HG02642 (cell line): Measurements from ENCODE around the gene RNU1-3.
"Not testable (repeated sequence)": the region's sequence is repeated elsewhere in the genome, so short reads cannot be mapped to it uniquely, and the experiment has no call there.

ENCODE experiments used
- ATAC-seq: cut with Tn5 transposase; IDR thresholded peaks from one replicate; pipeline ENCODE4 v1.9.1; 2021; ENCODE audit warnings: mild to moderate bottlenecking; ENCODE audit not compliant: unreplicated experiment, poor library complexity

The RNU1-3 gene

DNA sequence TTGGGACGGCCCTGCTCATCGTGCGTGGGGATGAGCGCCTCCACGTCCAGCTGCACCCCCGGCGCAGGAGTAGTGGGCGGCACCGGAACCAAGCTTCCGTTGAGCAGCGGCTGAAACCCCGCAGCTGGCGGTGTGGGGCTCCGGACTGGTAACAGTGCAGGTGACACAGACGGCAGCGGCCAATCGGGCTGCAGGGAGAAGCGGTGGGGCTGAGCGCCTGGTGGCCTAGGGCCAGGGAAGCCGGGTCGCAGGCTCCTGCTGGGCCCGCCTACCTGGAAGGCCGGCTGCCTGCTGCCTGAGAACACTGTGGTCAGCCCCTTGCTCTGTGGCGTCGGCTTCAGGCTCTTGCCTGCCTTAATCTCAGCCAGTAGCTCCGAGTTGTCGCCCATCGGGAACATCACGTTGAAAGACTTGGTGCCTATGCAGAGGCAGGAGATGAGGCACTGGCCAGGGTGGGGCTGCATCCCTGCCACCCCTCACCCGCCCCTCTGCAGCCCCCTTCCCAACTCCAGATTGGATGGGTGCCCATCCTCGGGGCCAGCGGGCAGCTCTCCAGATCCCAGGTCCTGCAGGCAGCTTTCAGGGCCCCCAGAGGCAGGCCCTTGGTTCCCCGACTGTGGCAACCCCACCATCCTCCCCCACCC lies 29.9 kb upstream of the RNU1-3 start:
- ATAC-seq, result not testable (repeated sequence)

DNA sequence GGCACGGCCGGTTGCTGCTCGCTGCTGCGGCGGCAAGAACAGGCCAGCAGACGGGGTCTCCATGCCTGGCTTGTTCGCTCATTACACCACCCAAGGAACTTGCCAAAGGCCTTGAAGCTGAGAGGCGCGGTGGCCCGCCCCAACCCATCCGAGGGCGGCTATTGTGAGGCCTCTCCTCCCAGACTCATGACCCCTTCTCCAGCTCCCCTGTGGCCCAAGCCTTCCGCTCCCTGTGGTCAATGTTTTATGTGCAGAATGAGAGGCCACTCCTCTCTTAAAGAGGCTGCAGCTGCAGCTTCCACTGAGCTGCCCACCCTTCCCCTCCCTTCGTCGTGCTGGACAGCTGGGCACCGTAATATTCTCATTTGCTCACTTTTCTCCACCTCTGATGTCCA lies 27.6 kb upstream of the RNU1-3 start:
- ATAC-seq, result not testable (repeated sequence)

DNA sequence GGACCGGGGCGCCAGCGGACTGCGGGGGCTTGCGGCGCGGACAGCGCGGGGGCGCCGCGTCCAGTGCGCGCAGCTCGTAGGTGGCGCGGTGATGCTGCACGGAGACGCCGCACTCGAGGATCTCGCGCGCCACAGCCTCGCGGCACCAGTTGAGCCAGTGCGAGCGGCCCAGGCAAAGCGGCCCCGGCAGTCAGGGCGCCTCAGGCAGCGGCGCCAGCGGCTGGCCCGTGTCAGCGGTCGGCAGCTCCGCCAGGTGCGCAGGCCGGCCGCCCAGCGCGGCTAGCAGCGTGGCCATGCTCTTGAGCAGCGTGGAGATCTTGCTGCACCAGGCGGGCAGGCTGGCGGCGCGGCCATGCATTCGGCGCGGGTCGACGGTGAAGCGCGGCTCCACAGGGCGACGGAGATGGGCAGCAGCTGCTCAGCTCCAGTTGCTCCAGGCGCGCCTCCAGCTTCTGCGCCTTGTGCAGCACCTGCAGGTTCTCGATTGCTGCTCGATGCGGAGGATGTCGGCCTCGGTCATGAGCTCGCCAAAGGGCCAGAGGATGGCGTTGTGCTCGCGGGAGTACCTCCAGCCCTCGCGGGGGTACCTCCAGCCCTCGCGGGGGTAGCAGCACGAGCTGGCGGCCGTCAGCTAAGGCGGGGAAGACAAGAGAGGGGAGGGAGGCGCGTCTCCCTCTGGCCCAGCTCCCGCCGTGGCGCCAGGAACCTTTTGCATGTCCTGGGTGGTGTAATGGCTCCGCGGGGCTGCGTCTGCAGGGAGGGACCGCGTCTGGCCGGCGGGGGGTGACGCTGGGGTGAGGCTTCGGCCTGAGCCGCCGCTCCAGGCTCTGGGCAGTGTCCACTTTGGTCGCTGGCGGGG lies 26.9 kb upstream of the RNU1-3 start:
- ATAC-seq, result not testable (repeated sequence)

DNA sequence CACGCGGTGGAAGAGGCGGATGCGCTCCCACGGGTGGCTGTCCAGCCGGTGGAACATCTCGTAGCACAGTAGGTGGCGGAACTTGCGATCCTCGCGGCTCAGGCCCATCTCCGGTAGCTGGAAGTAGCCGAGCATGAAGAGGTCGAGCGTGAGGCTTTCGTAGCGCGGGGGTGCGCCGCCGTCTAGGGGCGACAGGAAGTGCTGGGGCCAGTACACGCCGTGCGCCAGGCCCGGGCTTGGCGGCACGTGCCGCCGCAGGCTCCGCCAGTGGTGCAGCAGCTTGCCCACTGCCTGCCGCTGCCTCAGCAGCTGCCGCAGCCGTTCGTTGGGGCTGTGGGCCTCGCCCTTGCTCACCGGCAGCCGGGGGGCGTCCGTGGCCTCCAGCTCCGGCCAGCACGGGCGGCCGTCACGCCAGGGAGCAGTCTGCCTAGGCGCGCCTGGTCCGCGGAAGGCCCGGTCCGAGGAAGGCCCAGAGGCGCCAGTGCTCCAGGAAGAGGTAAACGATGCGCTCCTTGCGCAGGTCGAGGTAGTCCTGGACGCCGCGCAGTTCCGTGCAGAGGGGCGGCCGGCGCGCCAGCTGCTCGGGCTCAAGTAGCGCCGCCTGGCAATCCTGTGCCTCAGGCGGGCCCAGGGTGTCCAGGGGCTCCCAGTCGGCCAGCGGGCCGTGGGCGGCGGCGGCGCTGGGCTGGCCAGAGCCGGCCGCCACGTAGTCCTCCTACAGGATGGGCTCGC lies 26.1 kb upstream of the RNU1-3 start:
- ATAC-seq, result not testable (repeated sequence)

DNA sequence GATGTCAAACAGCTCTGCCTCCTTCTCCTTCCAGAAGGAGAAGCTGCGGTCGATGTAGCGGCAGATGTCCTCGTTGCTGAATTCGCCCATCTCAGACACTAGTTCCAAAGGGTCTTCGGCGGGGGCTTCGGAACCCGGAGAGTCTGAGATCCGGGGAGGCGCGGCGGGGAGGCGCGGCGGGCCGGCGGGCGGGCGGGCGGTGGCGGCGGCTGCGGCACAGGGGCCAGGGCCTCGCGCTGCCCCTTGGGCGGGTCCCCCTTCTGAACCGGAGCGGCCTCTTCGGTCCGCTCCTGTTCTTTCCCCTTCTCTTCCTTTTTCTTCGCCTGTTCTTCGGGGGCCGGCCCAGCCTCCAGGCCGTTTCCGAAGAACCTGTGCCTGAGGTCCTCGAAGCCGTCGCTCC lies 25.5 kb upstream of the RNU1-3 start:
- ATAC-seq, result not testable (repeated sequence)

DNA sequence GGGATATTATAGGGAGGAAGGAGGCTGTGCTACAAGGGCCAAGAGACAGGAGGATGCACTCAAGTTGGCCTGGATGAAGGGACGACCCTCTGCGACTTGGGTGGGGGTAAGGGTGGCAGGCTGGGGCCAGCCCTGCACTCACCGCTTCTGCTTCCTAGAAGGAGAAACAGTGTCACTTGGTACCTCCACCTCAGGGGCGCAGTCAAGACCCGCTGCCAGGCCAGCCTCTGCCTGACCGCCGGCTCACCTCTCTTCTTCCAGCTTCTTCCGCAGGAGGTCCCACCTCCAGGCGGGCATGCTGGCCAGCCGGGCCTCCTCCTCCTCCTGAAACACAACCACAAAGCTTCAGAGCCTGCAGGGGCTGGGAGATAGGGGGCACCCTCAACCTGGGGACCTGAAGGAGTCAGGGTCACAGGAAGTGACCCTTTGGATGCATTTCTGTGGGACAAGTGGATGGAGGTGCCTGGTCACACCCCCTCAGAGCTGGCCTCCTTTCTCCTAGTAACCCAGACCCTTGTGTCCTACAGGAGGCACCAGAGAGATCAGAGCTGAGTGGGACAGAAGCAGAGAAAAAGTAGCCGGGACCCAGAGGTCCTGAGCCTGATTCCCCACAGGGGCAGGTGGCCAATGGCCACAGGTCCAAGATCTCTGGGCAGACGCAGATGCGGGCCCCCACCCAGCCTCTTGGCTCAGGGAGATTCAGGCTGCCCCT lies 24.4 kb upstream of the RNU1-3 start:
- not testable (repeated sequence) for ATAC-seq

DNA sequence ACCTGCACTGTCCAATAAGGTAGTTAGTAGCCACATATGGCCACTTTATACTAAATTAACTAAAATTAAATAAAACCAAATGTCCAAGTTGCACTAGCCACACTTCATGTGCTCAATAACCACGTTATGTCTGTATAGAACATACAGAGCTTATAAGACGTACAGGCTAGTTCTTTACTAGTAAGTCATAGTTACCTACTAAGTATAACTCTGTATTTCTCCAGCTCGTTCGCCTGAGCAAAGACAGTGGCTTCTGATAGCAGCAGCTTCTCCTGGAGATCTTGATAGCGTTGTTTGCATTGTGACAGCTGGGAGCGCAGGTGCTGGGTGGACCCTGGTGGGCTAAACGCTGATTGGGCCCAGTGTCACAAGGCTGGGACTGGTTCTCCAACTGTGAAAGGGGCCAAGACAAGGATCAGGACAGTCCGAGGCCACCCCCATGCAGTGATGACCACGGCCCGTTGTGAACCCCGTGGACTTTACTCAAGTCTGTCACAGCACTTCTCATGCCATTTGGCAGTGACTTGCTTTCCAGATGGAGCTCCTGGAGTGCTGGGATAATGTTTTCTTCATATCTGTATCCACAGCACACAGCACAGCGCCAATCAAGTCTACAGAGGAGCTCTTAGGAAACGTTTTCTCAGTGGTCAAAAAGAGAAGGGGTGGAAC lies 20.5 kb upstream of the RNU1-3 start:
- not testable (repeated sequence) for ATAC-seq

DNA sequence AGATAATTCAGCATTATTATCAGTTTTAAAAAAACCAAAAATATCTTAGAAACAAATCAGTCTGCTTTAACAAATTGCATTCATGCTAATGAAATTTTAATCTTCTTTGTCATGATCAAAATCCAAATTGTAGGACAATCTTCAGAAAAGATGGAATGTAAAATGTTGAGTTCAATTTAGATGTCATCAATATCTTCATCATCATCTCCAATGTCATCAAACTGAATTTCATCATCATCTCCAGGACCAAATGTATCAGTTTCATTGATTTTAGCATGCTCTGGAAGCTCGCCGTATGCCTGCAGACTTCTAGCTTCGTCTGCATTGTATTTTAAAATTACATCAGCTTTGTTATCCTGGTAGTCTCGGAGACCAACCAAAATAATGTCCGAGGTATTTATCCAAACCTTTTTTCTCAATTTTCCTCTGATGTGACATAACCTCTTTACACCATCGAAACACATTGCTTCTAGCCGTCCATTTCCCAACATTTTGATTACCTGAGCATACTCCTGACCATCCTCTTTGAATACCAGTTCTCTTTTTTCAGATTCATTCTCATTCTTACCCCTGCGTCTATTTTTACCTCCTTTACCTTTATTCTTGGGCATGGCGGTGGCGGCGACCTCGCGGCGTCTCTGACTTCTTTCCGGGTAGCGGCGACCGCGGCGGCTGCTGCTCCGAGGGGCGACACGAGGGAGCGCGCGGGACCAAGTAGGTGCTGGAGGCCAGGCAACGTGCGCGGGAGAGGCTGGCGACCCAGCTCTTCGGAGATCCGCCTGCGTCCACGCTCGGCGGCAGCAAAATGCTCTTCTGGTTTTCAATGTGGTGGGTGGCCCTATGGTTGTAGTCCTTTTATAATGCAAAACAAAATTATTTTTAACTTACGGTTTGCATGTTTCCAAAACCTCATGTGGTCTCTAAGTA lies 19.0 kb upstream of the RNU1-3 start:
- ATAC-seq, result not testable (repeated sequence)

DNA sequence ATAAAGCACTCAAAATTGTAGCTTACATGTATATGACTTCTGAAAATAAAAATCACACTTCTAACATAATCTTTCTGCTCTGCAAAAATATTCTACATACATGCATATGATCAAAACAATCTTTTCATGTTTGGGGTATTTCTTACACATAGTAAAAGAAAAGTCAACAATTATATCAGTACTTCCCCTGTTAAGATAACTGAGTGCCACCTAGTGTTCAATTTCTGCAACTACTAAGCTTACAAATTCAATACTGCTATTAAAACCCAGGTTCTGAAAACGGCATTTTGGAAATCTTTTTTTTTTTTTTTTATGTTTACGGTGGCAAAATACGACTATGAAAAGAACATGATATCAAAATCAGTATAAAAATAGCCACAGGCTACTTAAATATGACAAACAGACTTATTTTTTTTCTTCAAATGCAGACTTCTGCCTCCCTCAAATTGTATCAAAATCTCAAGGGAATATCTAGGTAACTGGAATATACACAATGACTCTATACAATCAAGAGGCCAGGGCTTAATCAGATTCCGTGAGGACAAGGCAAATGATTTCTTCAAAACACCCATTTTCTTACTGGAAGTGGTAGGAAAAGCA lies 18.1 kb upstream of the RNU1-3 start:
- not testable (repeated sequence) for ATAC-seq

DNA sequence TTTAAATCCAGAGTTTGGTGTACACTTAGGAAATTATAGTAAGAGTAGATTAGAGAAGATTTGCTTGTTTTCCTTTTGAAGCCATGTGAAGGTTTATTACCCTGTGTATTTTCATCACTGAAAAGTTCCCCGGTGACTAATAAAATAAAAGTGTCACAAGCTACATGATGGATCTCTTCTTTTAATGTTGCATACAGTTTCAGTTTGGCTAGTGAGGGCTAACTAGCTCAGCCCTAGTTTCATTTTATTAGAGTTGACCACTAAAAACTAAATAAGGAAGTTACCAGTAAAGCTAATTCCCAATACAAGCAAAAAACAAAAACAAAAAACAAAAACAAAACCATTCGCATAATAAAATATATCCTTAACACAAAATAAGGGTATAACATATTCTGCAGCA lies 17.4 kb upstream of the RNU1-3 start:
- ATAC-seq, result not testable (repeated sequence)

DNA sequence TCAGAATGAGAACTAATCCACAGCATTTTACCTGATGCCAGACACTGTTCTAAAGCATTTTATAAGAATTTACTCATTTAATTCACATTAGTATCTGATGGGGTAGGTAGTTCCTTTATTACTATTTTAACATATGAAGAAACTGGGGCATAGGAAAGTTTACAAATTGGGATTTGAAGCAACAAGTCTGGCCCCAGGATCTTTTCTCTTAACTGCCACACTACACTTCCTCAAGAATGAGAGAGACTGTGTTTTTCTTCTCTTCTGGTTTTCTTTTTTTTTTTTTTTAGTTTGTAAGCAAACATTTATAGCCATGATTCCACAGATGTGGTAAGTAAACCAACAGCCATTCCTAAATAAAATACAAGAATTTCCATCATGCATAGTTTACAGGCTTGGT lies 16.1 kb upstream of the RNU1-3 start:
- ATAC-seq, result not testable (repeated sequence)

DNA sequence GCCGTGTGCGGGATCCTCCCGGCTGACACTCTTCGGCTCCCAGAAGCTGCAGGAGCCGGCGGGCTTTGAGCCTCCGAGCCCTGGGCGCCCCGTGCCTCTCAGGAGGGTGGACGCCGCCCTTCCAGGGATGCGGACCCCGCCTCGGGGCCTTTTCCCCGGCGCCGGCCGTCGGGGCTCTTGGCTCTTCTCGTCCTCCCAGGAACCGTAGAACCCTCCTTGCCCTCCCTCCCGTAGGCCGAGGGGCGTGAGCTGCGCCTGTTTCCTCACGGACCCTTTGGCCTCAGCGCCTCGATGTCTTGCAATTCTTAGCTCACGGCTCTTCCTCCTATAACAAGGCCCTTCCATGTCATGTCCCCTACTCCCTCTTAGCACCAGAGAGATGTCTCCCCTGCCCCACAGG lies 13.6 kb upstream of the RNU1-3 start:
- ATAC-seq, result not testable (repeated sequence)

DNA sequence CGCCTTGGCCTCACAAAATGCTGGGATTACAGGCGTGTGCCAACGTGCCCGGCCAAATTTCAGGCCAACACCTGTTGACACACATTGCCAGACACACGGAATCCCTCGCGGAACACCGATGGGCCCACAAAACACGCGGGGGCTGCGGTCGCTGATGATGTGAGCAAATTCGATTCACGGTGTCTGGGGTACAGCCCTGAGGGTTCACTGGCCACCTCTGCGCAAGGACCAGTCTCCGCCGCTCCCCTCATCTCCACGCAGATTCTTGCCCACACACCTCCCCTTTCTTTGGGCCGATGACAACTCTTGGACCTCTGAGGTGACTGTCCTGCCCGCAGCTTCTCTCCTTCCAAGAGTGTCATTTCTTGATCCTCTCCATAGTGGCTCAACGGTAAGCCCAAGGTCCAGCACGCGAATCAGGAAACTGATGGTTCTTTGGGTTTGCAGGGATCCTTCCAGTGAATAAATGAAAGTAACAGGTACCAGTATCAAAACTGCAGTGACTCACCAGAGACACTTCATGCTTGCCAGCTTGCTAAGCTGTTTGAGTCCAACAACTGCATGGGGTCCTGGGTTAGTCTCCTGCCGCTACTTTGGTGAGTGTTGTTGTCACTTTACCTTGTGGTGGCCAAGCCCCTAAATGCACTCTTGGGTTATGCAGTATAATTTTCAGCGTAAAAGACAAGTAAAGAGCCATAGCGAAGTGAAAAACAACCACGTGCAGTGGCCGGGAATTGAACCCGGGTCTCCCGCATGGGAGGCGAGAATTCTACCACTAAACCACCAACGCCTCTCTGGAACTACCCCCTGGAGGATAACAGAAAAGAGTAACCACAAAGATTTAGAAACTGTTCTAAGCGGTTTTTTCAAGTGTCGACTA lies 11.0 kb upstream of the RNU1-3 start:
- ATAC-seq, result no peak

DNA sequence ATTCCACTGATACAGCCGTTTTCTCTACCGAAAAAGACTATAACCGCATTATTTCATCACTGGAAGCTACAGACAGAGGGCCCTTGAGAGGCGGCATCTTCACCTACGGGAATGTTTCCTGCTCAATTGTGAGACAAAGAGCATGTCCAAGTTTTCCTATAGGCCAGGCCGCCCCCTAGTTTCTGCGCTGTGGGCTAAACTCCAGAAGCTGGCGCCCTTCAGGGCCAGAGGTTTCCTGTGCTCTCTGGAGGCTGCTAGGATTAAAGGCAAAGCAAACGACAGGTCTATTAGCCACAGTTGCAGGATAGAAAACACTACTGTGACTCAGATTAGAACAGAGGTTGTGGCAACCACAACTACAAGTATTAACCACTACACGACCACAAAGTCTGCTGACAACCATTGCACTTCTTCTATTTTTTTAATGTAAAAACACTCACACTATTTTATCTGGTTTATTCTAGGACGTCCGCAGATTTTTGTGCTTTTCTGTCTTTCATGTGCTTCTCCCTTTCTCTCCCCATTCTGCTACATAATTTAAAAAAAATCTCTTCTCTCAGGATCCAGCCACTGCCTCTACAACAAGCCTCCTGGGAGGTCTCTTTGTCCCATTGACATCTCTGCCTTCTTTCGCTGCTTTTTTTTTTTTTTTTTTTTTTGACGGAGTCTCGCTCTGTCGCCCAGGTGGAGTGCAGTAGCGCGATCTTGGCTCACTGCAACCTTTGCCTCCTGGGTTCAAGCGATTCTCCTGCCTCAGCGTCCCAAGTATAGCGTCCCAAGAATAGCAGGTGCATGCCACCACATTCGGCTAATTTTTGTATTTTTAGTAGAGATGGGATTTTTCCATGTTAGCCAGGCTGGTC lies 10.1 kb upstream of the RNU1-3 start:
- ATAC-seq, result not testable (repeated sequence)

DNA sequence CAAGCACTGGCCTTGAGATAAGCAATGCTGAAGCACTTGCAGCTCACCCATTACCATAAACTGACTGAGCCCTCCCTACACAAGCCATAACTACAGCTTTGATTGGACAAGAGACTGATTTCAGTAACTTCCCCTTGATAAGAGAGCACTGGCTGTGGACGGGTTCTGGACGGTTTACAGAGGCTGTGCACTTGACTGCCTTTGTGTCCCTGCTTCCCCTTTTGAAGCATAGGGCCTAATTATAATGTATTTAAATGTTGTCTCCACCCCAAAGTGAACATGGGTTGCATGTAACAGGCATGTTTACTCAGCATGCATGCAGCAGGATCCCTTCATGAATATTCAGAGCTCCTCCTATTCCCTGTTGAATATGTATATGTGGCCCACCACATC lies 8.4 kb upstream of the RNU1-3 start:
- ATAC-seq, result not testable (repeated sequence)

DNA sequence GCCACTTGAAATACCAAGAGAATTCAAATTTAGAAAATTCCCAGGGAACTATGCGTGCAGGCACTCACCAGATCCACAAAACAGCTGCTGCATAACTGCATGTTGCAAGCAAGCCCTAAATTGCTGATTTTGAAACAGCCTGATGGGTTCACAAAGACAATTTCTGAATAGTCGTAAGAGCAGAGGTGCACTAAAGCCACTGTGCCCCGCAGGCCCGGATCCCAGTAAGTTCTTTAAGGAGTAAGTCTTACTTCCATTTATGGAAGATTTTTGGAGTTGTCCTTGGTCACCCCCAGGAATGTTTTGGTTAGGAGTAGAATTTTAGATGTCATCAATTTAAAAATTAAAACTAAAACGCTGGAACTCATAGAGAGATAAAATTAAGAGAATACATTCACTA lies 7.2 kb upstream of the RNU1-3 start:
- ATAC-seq, result not testable (repeated sequence)

DNA sequence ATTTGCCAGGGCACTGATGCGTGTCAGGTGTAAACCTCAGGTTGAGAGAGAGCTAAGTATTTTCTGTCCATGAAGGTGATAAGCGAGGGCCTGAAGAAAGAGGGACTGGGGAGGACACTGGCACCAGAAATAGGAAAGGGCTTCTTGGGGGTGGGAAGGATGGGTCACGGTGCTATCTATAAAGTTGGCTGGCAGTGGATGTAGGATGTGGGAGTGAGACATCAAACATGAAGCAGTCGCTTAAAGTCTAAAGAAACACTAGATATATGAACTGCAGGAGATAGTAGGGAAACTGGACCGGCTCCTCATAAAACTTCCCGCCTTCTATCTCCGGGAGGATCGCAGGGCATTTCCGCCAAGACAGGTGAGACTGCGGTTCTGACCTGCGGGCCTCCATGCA lies 912 bp downstream of the RNU1-3 start:
- ATAC-seq, result not testable (repeated sequence)
